Measurements from ENCODE around the gene SCAF8. TPM values are rescaled to one million over a fixed set of nuclear protein-coding genes. Genes with fewer than 3 reads are reported as not detected.

SCAF8 gene
- polyA plus RNA-seq, 1 experiment, result 13.1 TPM

DNA sequence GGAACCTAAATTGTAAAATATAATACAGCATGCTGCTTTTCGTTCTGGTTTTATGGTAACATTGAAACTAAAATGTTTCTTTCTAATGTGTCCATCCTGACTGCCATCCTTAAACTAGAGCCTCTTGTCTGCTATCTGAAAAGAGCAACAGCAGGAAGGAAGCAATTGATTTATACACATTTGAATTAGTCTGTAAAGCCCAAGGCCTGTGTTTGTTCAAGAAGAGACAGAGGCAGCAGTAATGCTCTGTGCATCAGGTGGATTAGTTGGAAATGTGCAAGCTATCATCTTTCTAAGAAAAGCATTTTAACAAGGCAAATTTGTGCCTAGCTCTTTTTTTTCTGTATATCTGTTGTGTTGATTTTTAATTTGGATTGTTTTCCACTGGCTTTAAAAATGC is 128.6 kb downstream of the SCAF8 start:
- ChIA-PET CTCF (interaction anchor here (1.4 kb wide), 1 partner anchor 386 kb away, joined by 3 read pairs; no protein-coding TSS in a partner anchor), POLR2A (no interaction called here)
- H3K4me3 ChIP-seq (ENCODE audit: low read depth, low read length), result no peak overlapping the region
- TF ChIP-seq, protein P1, sequence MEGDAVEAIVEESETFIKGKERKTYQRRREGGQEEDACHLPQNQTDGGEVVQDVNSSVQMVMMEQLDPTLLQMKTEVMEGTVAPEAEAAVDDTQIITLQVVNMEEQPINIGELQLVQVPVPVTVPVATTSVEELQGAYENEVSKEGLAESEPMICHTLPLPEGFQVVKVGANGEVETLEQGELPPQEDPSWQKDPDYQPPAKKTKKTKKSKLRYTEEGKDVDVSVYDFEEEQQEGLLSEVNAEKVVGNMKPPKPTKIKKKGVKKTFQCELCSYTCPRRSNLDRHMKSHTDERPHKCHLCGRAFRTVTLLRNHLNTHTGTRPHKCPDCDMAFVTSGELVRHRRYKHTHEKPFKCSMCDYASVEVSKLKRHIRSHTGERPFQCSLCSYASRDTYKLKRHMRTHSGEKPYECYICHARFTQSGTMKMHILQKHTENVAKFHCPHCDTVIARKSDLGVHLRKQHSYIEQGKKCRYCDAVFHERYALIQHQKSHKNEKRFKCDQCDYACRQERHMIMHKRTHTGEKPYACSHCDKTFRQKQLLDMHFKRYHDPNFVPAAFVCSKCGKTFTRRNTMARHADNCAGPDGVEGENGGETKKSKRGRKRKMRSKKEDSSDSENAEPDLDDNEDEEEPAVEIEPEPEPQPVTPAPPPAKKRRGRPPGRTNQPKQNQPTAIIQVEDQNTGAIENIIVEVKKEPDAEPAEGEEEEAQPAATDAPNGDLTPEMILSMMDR (IDR thresholded peaks at IDR 0.05; ENCODE audit: insufficient read depth, low read depth, low read length), result no peak
- no peaks in the 10 kb centered on the region for H3K27me3 ChIP-seq (ENCODE audit: control insufficient read depth, insufficient read depth, low read length)
- H3K36me3 ChIP-seq (ENCODE audit: control insufficient read depth, insufficient read depth, low read length), result no peaks in the 10 kb centered on the region; the same call in 1 of the 2 replicates
- no peak for DNase-seq (ENCODE audit: low read depth)

DNA sequence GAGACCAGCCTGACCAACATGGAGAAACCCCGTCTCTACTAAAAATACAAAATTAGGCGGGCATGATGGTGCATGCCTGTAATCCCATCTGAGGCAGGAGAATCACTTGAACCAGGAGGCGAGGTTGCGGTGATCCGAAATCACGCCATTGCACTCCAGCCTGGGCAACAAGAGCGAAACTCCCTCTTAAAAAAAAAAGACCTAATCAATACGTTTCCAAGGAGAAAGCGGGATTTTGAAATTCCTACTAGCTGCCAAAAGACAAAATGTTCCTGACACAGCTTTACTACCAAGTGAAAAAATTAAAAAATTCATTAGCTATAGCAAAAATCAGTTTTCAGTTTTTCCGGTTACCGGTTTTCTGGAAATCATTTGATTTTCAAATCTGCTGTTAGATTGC is 129.3 kb downstream of the SCAF8 start:
- ChIA-PET CTCF (interaction anchor here (1.4 kb wide), 1 partner anchor 386 kb away, joined by 3 read pairs; no protein-coding TSS in a partner anchor), POLR2A (no interaction called here)
- TF ChIP-seq, protein P1 (IDR thresholded peaks at IDR 0.05; ENCODE audit: insufficient read depth, low read depth, low read length), result no peak
- Histone ChIP-seq H3K4me3 (ENCODE audit: low read depth, low read length) (no peak overlapping the region), H3K36me3 (ENCODE audit: control insufficient read depth, insufficient read depth, low read length) (no peaks in the 10 kb centered on the region), H3K27me3 (ENCODE audit: control insufficient read depth, insufficient read depth, low read length) (no peaks in the 10 kb centered on the region)
- no peak for DNase-seq (ENCODE audit: low read depth)

GRCh38 chr6:154864066-154864430 is 130.8 kb downstream of the SCAF8 start:
- no peaks in the 10 kb centered on the region for H3K27me3 ChIP-seq (ENCODE audit: control insufficient read depth, insufficient read depth, low read length)
- ChIA-PET POLR2A (no interaction called here), CTCF (interaction anchor here (0.8 to 1.6 kb wide), 2 partner anchors 9 to 294 kb away, joined by 4 read pairs; no protein-coding TSS in a partner anchor)

GRCh38 chr6:154865291-154865690 is 132.1 kb downstream of the SCAF8 start:
- TF ChIP-seq, protein P1 (IDR thresholded peaks at IDR 0.05; ENCODE audit: insufficient read depth, low read depth, low read length), result no peak
- H3K27me3 ChIP-seq (ENCODE audit: control insufficient read depth, insufficient read depth, low read length), result no peaks in the 10 kb centered on the region
- ChIA-PET POLR2A (interaction anchor here (0.7 kb wide), 1 partner anchor 417 kb away, joined by 5 read pairs; no protein-coding TSS in a partner anchor), CTCF (no interaction called here)
- no peak overlapping the region for H3K4me3 ChIP-seq (ENCODE audit: low read depth, low read length)
- no peak for DNase-seq (ENCODE audit: low read depth)
- no peaks in the 10 kb centered on the region for H3K36me3 ChIP-seq (ENCODE audit: control insufficient read depth, insufficient read depth, low read length)

More at GRCh38 chr6:154864066-154864430, 130.8 kb downstream of the SCAF8 start:
- Histone ChIP-seq H3K4me3 (ENCODE audit: low read depth, low read length) (no peak overlapping the region), H3K36me3 (ENCODE audit: control insufficient read depth, insufficient read depth, low read length) (no peaks in the 10 kb centered on the region)
- TF ChIP-seq, protein P1 (IDR thresholded peaks at IDR 0.05; ENCODE audit: insufficient read depth, low read depth, low read length), result no peak
- no peak for DNase-seq (ENCODE audit: low read depth)

- CTCF ChIA-PET, result interaction anchor here (0.6 to 1.9 kb wide), 27 partner anchors 9 to 449 kb away, joined by 3 to 13 read pairs (median 4); no protein-coding TSS in a partner anchor
- DNase-seq (ENCODE audit: low read depth), result peak; percentile 22
- Histone ChIP-seq H3K4me3 (ENCODE audit: low read depth, low read length) (no peak overlapping the region), H3K36me3 (ENCODE audit: control insufficient read depth, insufficient read depth, low read length) (no peaks in the 10 kb centered on the region; the same call in 1 of the 2 replicates), H3K27me3 (ENCODE audit: control insufficient read depth, insufficient read depth, low read length) (no peaks in the 10 kb centered on the region)
- POLR2A ChIA-PET, result interaction anchor here (0.5 to 1.0 kb wide), 2 partner anchors 58 to 306 kb away, joined by 4 to 6 read pairs; no protein-coding TSS in a partner anchor
- TF ChIP-seq, protein P1 (IDR thresholded peaks at IDR 0.05; ENCODE audit: insufficient read depth, low read depth, low read length), result peak; percentile 67
These were observed 135.0 kb downstream of the SCAF8 start for GRCh38 chr6:154868143-154868594.
